Measurements from ENCODE around the gene TEX48. TPM values are rescaled to one million over a fixed set of nuclear protein-coding genes. Genes with fewer than 3 reads are reported as not detected.

Gene TEX48
- total RNA-seq, 4 donors from 2014 or later: not detected

DNA sequence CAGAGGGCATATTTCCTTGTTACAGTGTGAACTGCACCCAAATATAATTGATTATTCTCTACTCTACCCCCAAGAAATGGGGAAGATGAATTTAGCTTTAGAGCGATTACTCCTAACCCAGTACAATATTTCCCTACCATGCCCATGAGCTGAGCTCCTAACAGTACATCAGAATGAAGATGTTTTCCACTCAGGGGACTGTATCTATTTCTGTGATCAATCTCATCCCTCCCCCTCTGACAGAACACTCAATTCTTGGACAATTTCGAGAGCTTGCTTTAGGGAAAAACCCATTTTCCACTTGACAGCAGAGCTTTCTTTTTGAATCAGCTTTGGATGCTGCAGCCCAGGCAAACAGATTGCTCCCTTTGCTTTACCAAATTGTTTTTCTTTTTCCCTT, 24.7 kb upstream of the TEX48 start:
- TF ChIP-seq, protein P1, sequence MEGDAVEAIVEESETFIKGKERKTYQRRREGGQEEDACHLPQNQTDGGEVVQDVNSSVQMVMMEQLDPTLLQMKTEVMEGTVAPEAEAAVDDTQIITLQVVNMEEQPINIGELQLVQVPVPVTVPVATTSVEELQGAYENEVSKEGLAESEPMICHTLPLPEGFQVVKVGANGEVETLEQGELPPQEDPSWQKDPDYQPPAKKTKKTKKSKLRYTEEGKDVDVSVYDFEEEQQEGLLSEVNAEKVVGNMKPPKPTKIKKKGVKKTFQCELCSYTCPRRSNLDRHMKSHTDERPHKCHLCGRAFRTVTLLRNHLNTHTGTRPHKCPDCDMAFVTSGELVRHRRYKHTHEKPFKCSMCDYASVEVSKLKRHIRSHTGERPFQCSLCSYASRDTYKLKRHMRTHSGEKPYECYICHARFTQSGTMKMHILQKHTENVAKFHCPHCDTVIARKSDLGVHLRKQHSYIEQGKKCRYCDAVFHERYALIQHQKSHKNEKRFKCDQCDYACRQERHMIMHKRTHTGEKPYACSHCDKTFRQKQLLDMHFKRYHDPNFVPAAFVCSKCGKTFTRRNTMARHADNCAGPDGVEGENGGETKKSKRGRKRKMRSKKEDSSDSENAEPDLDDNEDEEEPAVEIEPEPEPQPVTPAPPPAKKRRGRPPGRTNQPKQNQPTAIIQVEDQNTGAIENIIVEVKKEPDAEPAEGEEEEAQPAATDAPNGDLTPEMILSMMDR (IDR thresholded peaks at IDR 0.05; ENCODE audit: low read depth): no peak

- TF ChIP-seq, protein P1 (IDR thresholded peaks at IDR 0.05; ENCODE audit: low read depth): no peak
Measured at GRCh38 chr9:114701988-114702387, 20.0 kb upstream of the TEX48 start.

DNA sequence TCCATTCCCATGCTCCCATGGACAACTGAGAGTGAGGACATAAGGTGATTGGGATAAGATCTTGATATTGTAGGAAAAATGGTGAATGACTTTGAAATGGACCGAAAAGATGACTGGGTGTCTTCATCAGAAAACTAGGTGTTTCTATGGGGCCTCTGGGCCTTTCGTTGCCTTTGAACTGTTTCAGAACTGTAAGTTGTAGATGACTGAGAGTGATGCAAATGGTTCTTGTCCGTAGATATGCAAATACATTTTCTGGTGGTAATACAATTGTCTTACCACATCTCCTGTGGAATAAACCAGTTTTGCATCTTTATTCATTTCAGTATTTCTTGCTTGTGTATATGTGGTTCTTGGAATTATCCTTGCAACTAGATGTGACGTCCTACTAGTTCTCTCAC, 16.0 kb upstream of the TEX48 start:
- TF ChIP-seq, protein P1 (IDR thresholded peaks at IDR 0.05; ENCODE audit: low read depth): no peak

DNA sequence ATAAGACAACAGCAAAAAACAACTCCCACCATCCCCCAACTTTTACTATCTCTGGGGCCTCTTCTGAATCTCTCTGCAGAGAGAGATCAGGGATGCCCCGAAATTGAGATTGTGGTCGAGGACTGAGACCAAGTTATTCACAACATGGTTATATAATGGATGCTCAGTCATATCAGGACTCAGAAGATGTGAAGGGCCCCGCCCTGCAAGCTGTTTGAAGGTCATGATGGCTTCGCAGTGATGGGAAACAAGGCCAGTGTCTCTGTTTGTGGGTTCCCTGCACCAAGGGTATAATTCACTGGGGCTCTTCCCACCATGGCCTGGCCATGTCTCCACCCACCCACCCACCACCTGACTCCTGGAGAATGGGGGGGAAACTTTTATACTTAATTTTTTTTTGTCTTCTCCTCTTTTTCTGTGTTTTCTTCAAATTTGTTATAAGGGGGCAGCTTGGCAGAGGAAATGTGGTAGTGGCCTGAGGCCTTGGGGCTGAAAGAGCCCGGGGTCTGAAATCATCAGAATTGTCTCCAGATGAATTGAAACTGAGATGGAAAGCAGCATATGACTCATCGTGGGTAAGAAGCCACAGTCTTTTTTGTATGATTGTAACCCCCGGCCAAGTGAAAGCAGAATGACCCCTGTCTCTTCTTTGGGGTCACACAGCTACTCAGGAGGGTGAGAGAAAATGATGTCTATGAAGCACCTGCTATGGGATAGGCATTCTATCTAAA, 15.0 kb upstream of the TEX48 start:
- TF ChIP-seq, protein P1 (IDR thresholded peaks at IDR 0.05; ENCODE audit: low read depth): no peak

DNA sequence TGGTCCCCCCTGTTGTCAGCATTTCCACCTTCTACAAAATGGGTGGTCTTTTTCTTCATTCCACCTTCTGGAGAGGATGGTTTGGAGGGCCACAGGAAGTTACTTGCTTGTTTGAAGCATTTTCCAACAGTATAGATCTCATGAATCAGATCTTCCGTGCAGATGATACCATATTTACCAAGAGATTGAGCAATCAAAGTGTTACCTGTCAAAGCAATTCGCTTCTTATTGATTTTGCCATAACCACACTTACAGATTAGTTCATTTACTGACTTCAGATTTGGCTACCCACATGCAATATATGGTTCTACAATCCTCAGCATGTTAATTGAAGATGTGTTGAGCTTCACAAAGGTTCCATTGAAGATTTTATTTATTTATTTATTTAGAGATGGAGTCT, 14.0 kb upstream of the TEX48 start:
- TF ChIP-seq, protein P1 (IDR thresholded peaks at IDR 0.05; ENCODE audit: low read depth): no peak

DNA sequence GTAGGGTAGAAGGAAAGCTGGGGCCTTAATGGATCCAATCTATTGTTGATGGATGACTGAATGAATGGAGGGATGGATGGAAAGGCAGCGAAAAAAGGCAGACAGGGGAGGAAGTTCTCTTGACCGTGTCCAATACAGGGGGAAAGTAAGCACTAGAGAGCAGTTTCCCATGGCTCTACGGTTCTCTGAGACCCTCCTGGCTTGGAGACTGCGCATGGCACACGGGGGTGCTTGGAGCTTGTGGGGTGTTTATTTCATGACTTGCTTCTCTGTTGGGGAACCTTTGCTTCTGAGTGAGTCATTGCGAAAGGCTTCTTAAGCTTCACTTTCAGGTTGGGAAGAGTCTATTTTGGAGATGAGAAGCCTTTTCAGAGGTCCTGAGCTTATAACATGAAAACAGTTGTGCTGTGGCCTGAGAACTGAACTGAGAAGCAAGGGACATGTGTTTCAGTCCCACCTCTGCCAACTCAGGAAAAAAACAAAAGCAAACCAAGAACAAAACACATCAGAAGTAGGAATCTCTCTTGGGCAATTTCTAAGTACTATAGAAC, 12.8 kb upstream of the TEX48 start:
- TF ChIP-seq, protein P1 (IDR thresholded peaks at IDR 0.05; ENCODE audit: low read depth): no peak

DNA sequence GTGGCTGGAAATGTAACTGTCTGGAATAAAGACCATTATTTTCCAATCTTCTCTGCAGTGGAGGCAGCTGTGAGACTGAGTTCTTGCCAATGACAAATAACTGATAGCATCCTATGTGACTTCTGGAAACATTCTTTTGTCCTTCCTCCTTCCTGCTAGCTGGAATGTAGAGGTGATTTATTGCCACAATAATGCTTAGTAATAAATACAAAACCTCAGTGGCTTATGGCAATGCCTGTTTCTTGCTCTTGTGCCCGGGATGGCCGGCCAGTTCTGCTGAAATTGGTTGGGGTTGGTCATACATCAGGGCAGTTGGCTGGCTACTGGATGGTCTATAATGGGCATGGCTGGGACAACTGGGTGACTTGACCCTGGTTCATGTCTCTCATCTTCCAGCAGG, 12.2 kb upstream of the TEX48 start:
- TF ChIP-seq, protein P1 (IDR thresholded peaks at IDR 0.05; ENCODE audit: low read depth): no peak
